GM21367 (cell line): ENCODE measurements around the gene ZNF827.
A peak's percentile ranks its signal among the peaks of the same experiment; 100 is the strongest.

Experiments used
- ATAC-seq: cut with Tn5 transposase; IDR thresholded peaks from one replicate; pipeline ENCODE4 v1.9.1; 2021; ENCODE audit not compliant: unreplicated experiment

Gene ZNF827

GRCh38 chr4:145808021-145808650, 130.5 kb downstream of the ZNF827 start:
- ATAC-seq, result peak; percentile 48

GRCh38 chr4:145805490-145805889, 133.1 kb downstream of the ZNF827 start:
- no peak for ATAC-seq

GRCh38 chr4:145804116-145804515, 134.5 kb downstream of the ZNF827 start:
- no peak for ATAC-seq

GRCh38 chr4:145799223-145799622, 139.4 kb downstream of the ZNF827 start:
- no peak for ATAC-seq

GRCh38 chr4:145797278-145797677, 141.3 kb downstream of the ZNF827 start:
- no peak for ATAC-seq

GRCh38 chr4:145796346-145796745, 142.3 kb downstream of the ZNF827 start:
- ATAC-seq, result no peak

- ATAC-seq, result no peak
Observed at GRCh38 chr4:145795521-145795920, 143.1 kb downstream of the ZNF827 start.

- no peak for ATAC-seq
Observed at GRCh38 chr4:145792429-145792828, 146.2 kb downstream of the ZNF827 start.

GRCh38 chr4:145791988-145792387, 146.6 kb downstream of the ZNF827 start:
- ATAC-seq, result no peak

GRCh38 chr4:145788755-145789154, 149.9 kb downstream of the ZNF827 start:
- no peak for ATAC-seq

- no peak for ATAC-seq
Observed at GRCh38 chr4:145786830-145787229, 151.8 kb downstream of the ZNF827 start.

GRCh38 chr4:145786261-145786660, 152.4 kb downstream of the ZNF827 start:
- ATAC-seq, result no peak

- no peak for ATAC-seq
Observed at GRCh38 chr4:145785391-145786008, 153.1 kb downstream of the ZNF827 start.

GRCh38 chr4:145784036-145784435, 154.6 kb downstream of the ZNF827 start:
- ATAC-seq, result no peak

- ATAC-seq, result no peak
Observed at GRCh38 chr4:145782756-145783155, 155.9 kb downstream of the ZNF827 start.

- no peak for ATAC-seq
Observed at GRCh38 chr4:145781351-145781750, 157.3 kb downstream of the ZNF827 start.

- no peak for ATAC-seq
Observed at GRCh38 chr4:145779319-145779801, 159.3 kb downstream of the ZNF827 start.

- ATAC-seq, result no peak
Observed at GRCh38 chr4:145776208-145776607, 162.4 kb downstream of the ZNF827 start.

GRCh38 chr4:145775406-145775805, 163.2 kb downstream of the ZNF827 start:
- ATAC-seq, result no peak

- no peak for ATAC-seq
Observed at GRCh38 chr4:145774473-145774872, 164.2 kb downstream of the ZNF827 start.

- ATAC-seq, result peak; percentile 91
Observed at GRCh38 chr4:145773581-145774234, 164.9 kb downstream of the ZNF827 start.

- no peak for ATAC-seq
Observed at GRCh38 chr4:145772347-145772746, 166.3 kb downstream of the ZNF827 start.
